ENCODE measurements around the gene ZNF385A. TPM values are rescaled to one million over a fixed set of nuclear protein-coding genes. Genes with fewer than 3 reads are reported as not detected.

The ZNF385A gene
- total and polyA plus RNA-seq, 2 experiments from 2014 or later, result 13.4 to 20.0 TPM

GRCh38 chr12:54423816-54424150 lies 39.2 kb upstream of the ZNF385A start:
- no peak for DNase-seq (ENCODE audit: low read depth in 1 of 2, low spot score in 1 of 2)
- peaks cover 36% of the 10 kb centered on the region for H3K4me1 ChIP-seq (ENCODE audit: low read depth)
- no peak overlapping the region for H3K27ac ChIP-seq
- no peak for TF ChIP-seq CTCF (IDR thresholded peaks at IDR 0.05; ENCODE audit: low read depth, low read length)
- H3K9me3 ChIP-seq (ENCODE audit: low read depth), result no peaks in the 10 kb centered on the region
- no peaks in the 10 kb centered on the region for H3K27me3 ChIP-seq
- no peak overlapping the region for H3K4me3 ChIP-seq
- H3K36me3 ChIP-seq, result no peaks in the 10 kb centered on the region

- no peak overlapping the region for H3K4me3 ChIP-seq
- TF ChIP-seq CTCF (IDR thresholded peaks at IDR 0.05; ENCODE audit: low read depth, low read length), result no peak
- H3K9me3 ChIP-seq (ENCODE audit: low read depth), result no peaks in the 10 kb centered on the region
- DNase-seq (ENCODE audit: low read depth in 1 of 2, low spot score in 1 of 2), result no peak
- H3K27ac ChIP-seq, result no peak overlapping the region
- H3K36me3 ChIP-seq, result no peaks in the 10 kb centered on the region
- no peaks in the 10 kb centered on the region for H3K27me3 ChIP-seq
- H3K4me1 ChIP-seq (ENCODE audit: low read depth), result peaks cover 27% of the 10 kb centered on the region
Observed at GRCh38 chr12:54421879-54422250, 37.3 kb upstream of the ZNF385A start.

- H3K4me1 ChIP-seq (ENCODE audit: low read depth), result peaks cover 25% of the 10 kb centered on the region
- no peaks in the 10 kb centered on the region for H3K36me3 ChIP-seq
- H3K4me3 ChIP-seq, result no peak overlapping the region
- peak in 1 of 2 donors; percentile 47 for DNase-seq (ENCODE audit: low read depth in 1 of 2, low spot score in 1 of 2)
- no peak overlapping the region for H3K27ac ChIP-seq
- no peaks in the 10 kb centered on the region for H3K27me3 ChIP-seq
- no peaks in the 10 kb centered on the region for H3K9me3 ChIP-seq (ENCODE audit: low read depth)
- no peak for TF ChIP-seq CTCF (IDR thresholded peaks at IDR 0.05; ENCODE audit: low read depth, low read length)
Observed at GRCh38 chr12:54421175-54421878, 36.8 kb upstream of the ZNF385A start.

- Histone ChIP-seq H3K36me3 (no peaks in the 10 kb centered on the region), H3K4me1 (ENCODE audit: low read depth) (peaks cover 25% of the 10 kb centered on the region), H3K9me3 (ENCODE audit: low read depth) (no peaks in the 10 kb centered on the region), H3K4me3 (no peak overlapping the region), H3K27ac (no peak overlapping the region), H3K27me3 (no peaks in the 10 kb centered on the region)
- no peak for TF ChIP-seq CTCF (IDR thresholded peaks at IDR 0.05; ENCODE audit: low read depth, low read length)
- DNase-seq (ENCODE audit: low read depth in 1 of 2, low spot score in 1 of 2), result peak in 1 of 2 donors; percentile 54
Observed at GRCh38 chr12:54420766-54421144, 36.2 kb upstream of the ZNF385A start.

GRCh38 chr12:54419088-54419887 lies 34.8 kb upstream of the ZNF385A start, which contains the start of gene ITGA5:
ITGA5 (minus strand) TSS chr12:54419266; CDS start chr12:54419198, 68 bp downstream.
- TF ChIP-seq CTCF (IDR thresholded peaks at IDR 0.05; ENCODE audit: low read depth, low read length), result no peak
- no peaks in the 10 kb centered on the region for H3K9me3 ChIP-seq (ENCODE audit: low read depth)
- H3K27ac ChIP-seq, result peak within 1 kb of the TSS; percentile 41
- peaks cover 11% of the 10 kb centered on the region for H3K4me1 ChIP-seq (ENCODE audit: low read depth)
- H3K36me3 ChIP-seq, result no peaks in the 10 kb centered on the region
- no peaks in the 10 kb centered on the region for H3K27me3 ChIP-seq
- peak within 1 kb of the TSS; percentile 90 for H3K4me3 ChIP-seq
- DNase-seq (ENCODE audit: low read depth in 1 of 2, low spot score in 1 of 2), result peak; percentile 69 to 76

Data from cardiac muscle cell (in vitro differentiated cells and primary cell).